Duodenal mucosa (tissue), 2 donors: Measurements from ENCODE around the gene RASL11B.

Experiments used
- H3K27ac ChIP-seq: one replicate; pipeline ENCODE4 v1.7.0; 2013; ENCODE audit warnings: low read depth, low read length
- H3K27me3 ChIP-seq, 2 donors: one replicate each; pipeline ENCODE4 v1.7.0; 2013; ENCODE audit warnings: low read length in 2 of 2, control low read depth in 1 of 2; ENCODE audit not compliant: insufficient read depth in 2 of 2, control insufficient read depth in 1 of 2
- H3K36me3 ChIP-seq, 2 donors: one replicate each; pipeline ENCODE4 v1.7.0; 2013; ENCODE audit warnings: low read length in 2 of 2, control low read depth in 1 of 2; ENCODE audit not compliant: insufficient read depth in 2 of 2, control insufficient read depth in 1 of 2
- H3K4me1 ChIP-seq, 2 donors: one replicate each; pipeline ENCODE4 v1.7.0; 2013; ENCODE audit warnings: low read length in 2 of 2, control low read depth in 1 of 2; ENCODE audit not compliant: insufficient read depth in 2 of 2, control insufficient read depth in 1 of 2
- H3K4me3 ChIP-seq, 2 donors: one replicate each; pipeline ENCODE4 v1.7.0; 2013; ENCODE audit warnings: low read length in 2 of 2, low read depth in 1 of 2
- H3K9ac ChIP-seq, 2 donors: one replicate each; pipeline ENCODE4 v1.7.0; 2013; ENCODE audit warnings: low read length in 2 of 2, low read depth in 1 of 2
- H3K9me3 ChIP-seq, 2 donors: one replicate each; pipeline ENCODE4 v1.7.0; 2013; ENCODE audit warnings: low read length in 2 of 2, control low read depth in 1 of 2; ENCODE audit not compliant: control insufficient read depth in 1 of 2

The RASL11B gene, protein sequence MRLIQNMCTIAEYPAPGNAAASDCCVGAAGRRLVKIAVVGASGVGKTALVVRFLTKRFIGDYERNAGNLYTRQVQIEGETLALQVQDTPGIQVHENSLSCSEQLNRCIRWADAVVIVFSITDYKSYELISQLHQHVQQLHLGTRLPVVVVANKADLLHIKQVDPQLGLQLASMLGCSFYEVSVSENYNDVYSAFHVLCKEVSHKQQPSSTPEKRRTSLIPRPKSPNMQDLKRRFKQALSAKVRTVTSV

DNA sequence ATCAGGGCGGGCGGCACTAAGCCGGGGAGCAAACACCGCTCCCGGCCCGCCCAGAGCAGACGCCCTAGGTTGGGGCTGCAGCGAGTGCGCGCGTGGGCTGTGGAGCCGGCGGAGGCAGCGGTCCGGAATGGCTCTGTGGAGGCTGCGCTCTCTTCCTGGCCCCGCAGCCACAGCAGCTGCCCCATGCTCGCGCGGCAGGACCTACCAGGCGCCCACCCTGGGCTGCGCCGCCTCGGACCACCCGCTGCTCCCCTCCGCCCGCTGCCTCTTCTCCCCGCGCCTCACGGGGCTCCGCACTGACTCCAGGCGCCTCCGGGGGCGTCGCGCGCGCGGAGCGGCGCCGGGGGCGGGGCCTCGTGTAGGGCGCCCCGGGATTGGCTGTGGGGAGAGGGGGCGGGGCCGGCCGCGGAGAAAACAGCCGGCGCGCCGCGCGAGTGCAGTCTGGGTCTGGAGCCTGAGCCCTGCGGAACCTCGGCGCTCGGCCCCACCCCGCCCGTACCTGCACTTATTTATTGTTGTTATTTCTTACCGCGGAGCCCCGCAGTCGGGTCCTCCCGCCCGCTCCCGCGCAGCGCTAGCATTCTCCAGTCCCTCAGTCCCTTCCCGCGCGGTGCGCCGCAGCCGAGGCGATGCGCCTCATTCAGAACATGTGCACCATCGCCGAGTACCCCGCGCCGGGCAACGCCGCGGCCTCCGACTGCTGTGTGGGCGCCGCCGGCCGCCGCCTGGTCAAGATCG is at the start of gene RASL11B:
Gene RASL11B, plus strand, starts transcription at position 439 of the 738 bp plus-strand sequence. Its CDS starts 191 bp downstream, at position 630.
- no peaks in the 10 kb centered on the region for H3K36me3 ChIP-seq
- no peak within 1 kb of the TSS for H3K27ac ChIP-seq
- H3K4me1 ChIP-seq = peaks cover 5 to 9% of the 10 kb centered on the region in 2 donors
- H3K4me3 ChIP-seq = peak within 1 kb of the TSS; percentile 71 to 75
- peak within 1 kb of the TSS; percentile 5 to 58 for H3K9ac ChIP-seq
- H3K27me3 ChIP-seq = peaks cover 4 to 26% of the 10 kb centered on the region in 2 donors
- H3K9me3 ChIP-seq = peaks cover 0 to 6% of the 10 kb centered on the region in 2 donors

DNA sequence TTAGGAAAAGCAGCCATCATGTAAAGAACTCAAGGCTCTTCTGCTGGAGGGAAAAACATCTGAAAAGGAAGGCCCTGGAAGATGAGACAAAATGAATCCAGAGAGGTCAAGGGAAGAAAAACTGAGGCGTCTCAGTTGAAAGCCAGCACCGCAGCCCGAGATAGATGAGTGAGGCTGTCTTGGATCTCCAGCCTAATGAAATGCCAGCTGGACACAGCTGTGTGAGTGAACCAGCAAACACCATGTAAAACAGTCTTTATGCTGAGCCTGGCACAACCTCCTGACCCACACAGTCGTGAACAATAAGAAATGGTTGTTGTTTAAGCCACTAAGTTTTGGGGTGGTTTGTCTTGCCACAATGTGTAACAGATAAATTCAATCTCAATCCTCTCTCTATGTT is 48.6 kb upstream of the RASL11B start:
- Histone ChIP-seq H3K9me3 (no peaks in the 10 kb centered on the region), H3K9ac (no peak overlapping the region), H3K27ac (no peak overlapping the region), H3K4me3 (no peak overlapping the region), H3K27me3 (no peaks in the 10 kb centered on the region), H3K36me3 (no peaks in the 10 kb centered on the region), H3K4me1 (no peaks in the 10 kb centered on the region)

DNA sequence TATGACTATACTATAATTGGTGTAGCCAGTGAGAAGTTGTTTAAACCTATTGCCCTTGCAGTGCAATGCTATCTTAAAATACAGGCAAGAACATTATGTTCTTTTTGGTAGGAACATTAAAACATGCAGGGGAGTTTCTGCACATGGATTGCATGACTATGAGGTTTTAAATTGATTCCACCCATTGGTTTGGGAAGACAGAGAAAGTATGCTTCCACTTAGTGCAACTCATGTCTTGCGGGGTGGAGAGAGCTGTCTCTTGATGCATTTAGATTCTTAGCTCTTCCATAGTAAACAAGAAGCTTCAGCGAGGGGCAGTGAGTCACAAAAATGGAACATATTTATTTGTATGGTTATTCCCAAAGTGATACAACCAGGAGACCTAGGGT is 39.5 kb upstream of the RASL11B start:
- H3K4me3 ChIP-seq = no peak overlapping the region
- H3K27ac ChIP-seq = peak overlapping the region; percentile 59
- no peaks in the 10 kb centered on the region for H3K27me3 ChIP-seq
- no peak overlapping the region for H3K9ac ChIP-seq
- peaks cover 0 to 3% of the 10 kb centered on the region in 2 donors for H3K4me1 ChIP-seq
- H3K36me3 ChIP-seq = no peaks in the 10 kb centered on the region
- H3K9me3 ChIP-seq = no peaks in the 10 kb centered on the region

DNA sequence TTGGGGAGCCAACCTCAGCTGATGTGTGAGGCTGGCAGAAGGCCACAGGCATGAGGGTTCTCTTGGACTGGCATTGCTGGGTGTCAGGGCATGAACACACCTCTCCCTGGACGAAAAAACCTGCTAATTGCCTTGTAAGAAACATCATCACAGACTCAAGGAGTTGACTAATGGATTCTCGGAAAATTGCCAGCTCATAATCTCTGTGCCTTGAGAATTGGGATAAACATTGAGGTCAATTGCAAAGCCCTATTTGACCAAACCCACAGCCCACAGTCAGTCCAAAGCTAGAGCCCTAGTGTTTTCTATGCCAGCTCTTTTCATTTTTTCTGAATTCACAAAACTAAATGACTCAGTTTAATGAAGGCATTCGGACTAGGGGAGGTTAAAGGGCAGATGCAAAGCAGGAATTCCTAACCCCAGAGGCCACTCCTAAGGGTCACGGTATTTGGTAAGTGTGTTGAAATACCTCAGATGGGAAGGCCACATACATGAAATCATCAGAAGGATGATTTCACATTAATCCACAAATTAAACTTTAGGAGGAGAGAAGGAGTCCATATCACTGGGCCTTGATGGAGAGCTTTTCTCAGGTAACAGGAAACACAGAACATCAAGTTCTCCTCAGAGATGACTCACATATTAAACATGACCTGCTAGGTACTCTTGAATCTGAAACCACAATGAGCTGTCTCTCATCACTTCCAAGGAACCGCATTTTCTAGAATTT is 39.0 kb upstream of the RASL11B start:
- no peaks in the 10 kb centered on the region for H3K27me3 ChIP-seq
- H3K9ac ChIP-seq = no peak overlapping the region
- no peaks in the 10 kb centered on the region for H3K36me3 ChIP-seq
- H3K4me1 ChIP-seq = peaks cover 0 to 3% of the 10 kb centered on the region in 2 donors
- H3K27ac ChIP-seq = peak overlapping the region; percentile 59
- H3K4me3 ChIP-seq = no peak overlapping the region
- H3K9me3 ChIP-seq = no peaks in the 10 kb centered on the region

DNA sequence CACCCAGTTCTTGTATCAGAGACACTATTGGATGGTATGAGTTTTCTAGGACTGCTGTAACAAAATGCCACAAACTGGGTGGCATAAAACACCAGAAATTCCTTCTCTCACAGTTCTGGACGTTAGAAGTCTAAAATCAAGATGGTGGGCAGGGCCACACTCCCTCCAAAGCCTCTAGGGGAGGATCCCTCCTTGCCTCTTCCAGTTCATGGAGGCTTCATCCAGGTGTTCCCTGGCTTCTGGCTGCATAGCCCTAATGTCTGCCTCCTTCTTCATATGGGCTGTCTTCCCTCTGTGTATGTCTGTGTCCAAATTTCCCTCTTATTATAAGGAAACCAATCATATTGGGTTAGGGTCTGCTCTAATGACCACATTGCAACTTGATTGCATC is 38.4 kb upstream of the RASL11B start:
- H3K27ac ChIP-seq = no peak overlapping the region

DNA sequence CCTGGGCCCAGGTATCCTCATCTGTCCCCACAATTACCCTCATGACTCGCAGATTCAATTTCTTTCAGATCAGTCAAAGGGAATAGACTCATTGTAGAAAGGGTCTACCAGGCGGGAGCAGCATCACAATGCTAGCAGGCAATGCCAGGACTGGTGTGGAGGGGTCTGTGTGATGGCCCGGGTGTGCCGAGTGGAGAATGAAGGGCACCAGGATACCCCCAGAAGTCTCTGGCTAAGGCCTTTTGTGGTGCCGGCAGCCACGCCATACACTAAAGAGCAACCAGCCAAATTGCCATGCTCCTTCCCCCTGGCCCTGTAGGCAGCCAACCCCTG is 37.9 kb upstream of the RASL11B start:
- H3K9ac ChIP-seq = no peak overlapping the region
- H3K36me3 ChIP-seq = no peaks in the 10 kb centered on the region
- H3K27me3 ChIP-seq = no peaks in the 10 kb centered on the region
- no peak overlapping the region for H3K27ac ChIP-seq
- peaks cover 0 to 3% of the 10 kb centered on the region in 2 donors for H3K4me1 ChIP-seq
- H3K9me3 ChIP-seq = no peaks in the 10 kb centered on the region
- no peak overlapping the region for H3K4me3 ChIP-seq

More for the DNA sequence above, 38.4 kb upstream of the RASL11B start:
- Histone ChIP-seq H3K4me1 (peaks cover 0 to 3% of the 10 kb centered on the region in 2 donors), H3K4me3 (no peak overlapping the region), H3K9me3 (no peaks in the 10 kb centered on the region), H3K9ac (no peak overlapping the region), H3K27me3 (no peaks in the 10 kb centered on the region), H3K36me3 (no peaks in the 10 kb centered on the region)

DNA sequence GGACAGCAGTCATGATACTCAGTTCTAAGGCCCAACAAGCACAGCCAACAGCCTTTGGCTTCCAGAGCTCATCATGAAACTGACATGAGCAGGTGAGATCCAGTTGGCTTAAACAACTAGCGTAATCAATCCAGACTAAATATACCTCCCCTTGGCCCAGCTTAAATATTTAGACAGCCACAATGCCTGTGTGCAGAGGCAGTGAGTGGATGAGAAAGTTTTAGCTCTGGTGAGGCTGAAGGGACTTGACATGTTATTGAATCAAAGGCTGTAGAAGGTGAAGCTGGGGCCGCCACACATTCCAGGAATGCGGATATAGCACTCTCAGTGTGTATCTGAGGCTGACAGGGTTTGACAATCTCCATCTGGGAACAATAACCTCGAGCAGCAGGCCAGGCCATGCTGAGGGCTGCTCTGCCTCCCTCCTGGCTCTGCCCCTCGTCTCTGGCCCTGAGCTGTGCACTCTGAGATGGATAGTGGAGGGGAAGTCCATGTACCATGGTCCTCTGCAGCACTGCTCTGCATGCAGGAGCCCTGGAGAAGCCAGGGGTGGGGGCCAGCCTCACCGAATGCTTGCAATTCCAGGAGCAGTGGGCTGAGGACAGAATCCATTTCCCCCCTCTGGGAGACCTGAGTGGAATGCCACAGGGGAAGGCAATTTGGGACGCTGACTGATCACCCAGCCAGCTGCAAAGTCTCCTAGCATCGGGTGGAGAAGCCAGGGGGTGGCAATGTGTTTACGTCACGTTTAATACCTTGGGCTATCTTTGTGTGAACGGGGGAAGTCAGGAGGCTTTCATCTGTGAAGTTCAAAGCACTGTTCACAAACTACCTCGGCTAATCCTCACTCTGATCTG is 37.3 kb upstream of the RASL11B start:
- Histone ChIP-seq H3K9me3 (no peaks in the 10 kb centered on the region), H3K27ac (no peak overlapping the region), H3K27me3 (no peaks in the 10 kb centered on the region), H3K9ac (no peak overlapping the region), H3K4me3 (no peak overlapping the region), H3K36me3 (no peaks in the 10 kb centered on the region), H3K4me1 (peaks cover 0 to 3% of the 10 kb centered on the region in 2 donors)

DNA sequence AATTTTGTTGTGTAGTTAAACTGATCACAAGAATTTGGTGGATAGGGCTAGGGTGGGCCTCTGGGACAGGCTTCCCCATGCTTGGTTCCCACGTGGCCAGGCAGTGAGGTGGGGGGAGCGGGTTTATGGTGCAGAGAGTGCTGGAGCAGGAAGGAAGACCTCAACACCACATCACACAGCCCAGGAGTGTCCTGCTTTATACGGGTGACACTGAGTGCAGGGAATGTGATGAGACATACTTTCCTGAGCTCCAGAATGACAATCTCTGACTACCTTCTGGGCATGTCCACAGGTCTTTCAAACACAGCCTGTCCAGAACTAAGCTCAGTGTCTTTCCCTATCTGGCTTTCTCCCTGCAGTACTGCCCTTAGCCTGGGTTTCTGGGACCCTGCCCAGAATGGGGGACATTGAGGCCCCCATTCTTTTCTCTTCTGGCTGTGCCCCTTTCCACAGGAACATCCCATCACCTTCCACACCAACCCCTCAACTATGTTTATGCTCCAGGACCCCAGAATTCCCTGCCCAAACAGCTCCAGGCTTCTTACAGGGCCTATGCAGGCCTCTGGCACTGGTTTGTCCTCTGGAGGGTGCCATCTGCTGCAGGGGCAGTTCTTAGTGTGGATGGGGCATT is 36.5 kb upstream of the RASL11B start:
- H3K36me3 ChIP-seq = no peaks in the 10 kb centered on the region
- H3K4me3 ChIP-seq = no peak overlapping the region
- no peaks in the 10 kb centered on the region for H3K9me3 ChIP-seq
- no peaks in the 10 kb centered on the region for H3K27me3 ChIP-seq
- H3K27ac ChIP-seq = no peak overlapping the region
- peaks cover 0 to 3% of the 10 kb centered on the region in 2 donors for H3K4me1 ChIP-seq
- no peak overlapping the region for H3K9ac ChIP-seq

DNA sequence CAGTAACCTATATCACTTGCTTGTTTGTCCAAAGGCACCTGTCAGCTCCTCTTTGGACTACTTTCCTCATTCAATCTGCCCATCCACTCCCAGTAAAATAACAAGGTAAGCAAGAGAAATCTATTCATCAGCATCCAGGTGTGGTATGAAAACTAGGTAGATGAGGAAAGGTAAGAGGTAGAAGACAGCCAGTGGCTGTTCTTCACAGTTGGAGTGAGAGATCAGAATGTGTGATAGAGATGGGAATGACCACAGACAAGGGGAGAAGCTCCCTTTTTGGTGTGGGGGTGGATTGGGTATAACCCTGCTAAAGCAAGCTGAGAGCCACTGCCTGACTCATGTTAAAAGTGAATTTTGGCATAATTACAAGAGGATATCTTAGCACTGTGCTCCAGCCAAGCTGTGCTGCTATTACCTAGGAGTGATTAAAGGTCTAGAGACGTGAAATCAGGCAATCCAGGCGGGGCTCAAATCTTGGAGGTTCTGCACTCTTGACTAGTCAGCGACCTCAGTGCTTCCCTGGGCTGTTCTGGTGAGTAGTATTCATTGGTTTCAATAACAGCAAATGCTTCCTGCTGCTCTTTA is 28.1 kb upstream of the RASL11B start:
- Histone ChIP-seq H3K27me3 (no peaks in the 10 kb centered on the region), H3K27ac (no peak overlapping the region), H3K36me3 (no peaks in the 10 kb centered on the region), H3K9ac (no peak overlapping the region), H3K4me1 (no peaks in the 10 kb centered on the region), H3K9me3 (no peaks in the 10 kb centered on the region), H3K4me3 (no peak overlapping the region)
